BJ (cell line): ENCODE results near the gene CCDC73. TPM values are rescaled to one million over a fixed set of nuclear protein-coding genes. Genes with fewer than 3 reads are reported as not detected.

Experiments
- CTCF ChIA-PET: fragments of 350-600 bp; formaldehyde crosslinking; extraction: SDS; loops from one replicate; lab custom pipeline; 2021; ENCODE audit warnings: antibody characterized with exemption, inconsistent platforms; lab: Yijun Ruan, JAX
- POLR2A ChIA-PET: fragments of 300-600 bp; sonication (Branson Sonifier 250); formaldehyde crosslinking; extraction: SDS; loops from one replicate; lab custom pipeline; 2021; ENCODE audit warnings: antibody characterized with exemption; lab: Charles Lee
- DNase-seq: peaks from one replicate; pipeline ENCODE4 v3.0.0-alpha.2; 2011; ENCODE audit warnings: low read depth
- H3K27me3 ChIP-seq: 2 replicates; pipeline ENCODE4 v1.6.0; 2011; ENCODE audit warnings: low read length; ENCODE audit not compliant: control insufficient read depth, insufficient read depth
- H3K36me3 ChIP-seq: 2 replicates; pipeline ENCODE4 v1.5.1; 2011; ENCODE audit warnings: low read length; ENCODE audit not compliant: control insufficient read depth, insufficient read depth
- H3K4me3 ChIP-seq: 2 replicates; pipeline ENCODE4 v1.5.1; 2011; ENCODE audit warnings: low read depth, mild to moderate bottlenecking, control low read depth, low read length
- CTCF ChIP-seq: IDR thresholded peaks from 2 replicates; pipeline ENCODE4 v1.5.1; 2011; ENCODE audit warnings: low read depth, mild to moderate bottlenecking, control low read depth, inconsistent platforms, low read length, moderate library complexity; ENCODE audit not compliant: insufficient read depth
- polyA minus RNA-seq: library from RNA; depleted of rRNA, polyadenylated mRNA; stranded (reverse); fragments of >200 nt; gene quantifications from 2 replicates; pipeline ENCODE4 v1.2.3, GENCODE V29; 2011; rRNA and poly(A)+ RNA removed
- polyA plus RNA-seq: library from polyadenylated mRNA; depleted of rRNA; stranded (reverse); fragments of >200 nt; gene quantifications from 2 replicates; pipeline ENCODE4 v1.2.3, GENCODE V29; 2011; rRNA removed

CCDC73 gene
- not detected in 2 replicates for polyA plus RNA-seq
- not detected in 2 replicates for polyA minus RNA-seq

GRCh38 chr11:32794439-32794838 is at the start of gene CCDC73:
TSS of gene CCDC73 (minus strand) at chr11:32794662. CDS start at chr11:32760243, 34,419 bp downstream.
- CTCF ChIA-PET: interaction anchor here (0.6 to 7.3 kb wide), 4 partner anchors 10 to 472 kb away, joined by 3 to 57 read pairs (median 3); no protein-coding TSS in a partner anchor
- POLR2A ChIA-PET: no interaction called here
- DNase-seq: no peak

DNA sequence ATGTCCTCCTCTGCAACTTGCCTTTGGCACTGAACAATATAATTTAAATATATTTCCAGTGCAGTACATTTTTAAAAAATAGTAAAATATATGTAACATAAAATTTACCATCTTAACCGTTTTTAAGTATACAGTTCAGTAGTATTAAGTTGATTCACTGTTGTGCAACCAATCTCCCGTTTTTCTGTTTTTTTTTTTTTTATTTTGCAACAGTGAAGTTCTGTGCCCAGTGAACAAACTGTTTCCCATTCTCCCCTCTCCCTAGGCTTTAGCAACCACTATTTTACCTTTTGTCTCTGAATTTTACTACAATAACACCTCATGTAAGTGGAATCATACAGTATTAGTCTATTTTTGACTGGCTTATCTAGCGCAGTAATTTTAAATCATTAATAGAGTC is 49.1 kb upstream of the CCDC73 start:
- ChIA-PET POLR2A (no interaction called here), CTCF (interaction anchor here (1.5 kb wide), 1 partner anchor 17 kb away, joined by 4 read pairs; no protein-coding TSS in a partner anchor)
- no peak overlapping the region for H3K4me3 ChIP-seq
- DNase-seq: no peak
- no peaks in the 10 kb centered on the region for H3K36me3 ChIP-seq
- TF ChIP-seq CTCF: no peak
- no peaks in the 10 kb centered on the region for H3K27me3 ChIP-seq

More at GRCh38 chr11:32794439-32794838, at the start of gene CCDC73:
- H3K36me3 ChIP-seq: no peaks in the 10 kb centered on the region
- H3K4me3 ChIP-seq: no peak within 1 kb of the TSS
- H3K27me3 ChIP-seq: peaks cover 2% of the 10 kb centered on the region; the same call in 1 of the 2 replicates
- TF ChIP-seq CTCF: no peak

GRCh38 chr11:32840587-32840986 is 46.1 kb upstream of the CCDC73 start:
- ChIA-PET CTCF (interaction anchor here (0.7 to 1.5 kb wide), 2 partner anchors 27 to 222 kb away, joined by 4 read pairs; no protein-coding TSS in a partner anchor), POLR2A (no interaction called here)
- DNase-seq: no peak
- no peak for TF ChIP-seq CTCF
- no peaks in the 10 kb centered on the region for H3K27me3 ChIP-seq
- H3K36me3 ChIP-seq: no peaks in the 10 kb centered on the region
- H3K4me3 ChIP-seq: no peak overlapping the region

GRCh38 chr11:32839308-32839707 is 44.8 kb upstream of the CCDC73 start:
- CTCF ChIA-PET: interaction anchor here (0.8 kb wide), 1 partner anchor 227 kb away, joined by 5 read pairs; no protein-coding TSS in a partner anchor
- DNase-seq: no peak
- TF ChIP-seq CTCF: no peak
- H3K36me3 ChIP-seq: no peaks in the 10 kb centered on the region
- H3K4me3 ChIP-seq: no peak overlapping the region
- H3K27me3 ChIP-seq: no peaks in the 10 kb centered on the region
- POLR2A ChIA-PET: no interaction called here

DNA sequence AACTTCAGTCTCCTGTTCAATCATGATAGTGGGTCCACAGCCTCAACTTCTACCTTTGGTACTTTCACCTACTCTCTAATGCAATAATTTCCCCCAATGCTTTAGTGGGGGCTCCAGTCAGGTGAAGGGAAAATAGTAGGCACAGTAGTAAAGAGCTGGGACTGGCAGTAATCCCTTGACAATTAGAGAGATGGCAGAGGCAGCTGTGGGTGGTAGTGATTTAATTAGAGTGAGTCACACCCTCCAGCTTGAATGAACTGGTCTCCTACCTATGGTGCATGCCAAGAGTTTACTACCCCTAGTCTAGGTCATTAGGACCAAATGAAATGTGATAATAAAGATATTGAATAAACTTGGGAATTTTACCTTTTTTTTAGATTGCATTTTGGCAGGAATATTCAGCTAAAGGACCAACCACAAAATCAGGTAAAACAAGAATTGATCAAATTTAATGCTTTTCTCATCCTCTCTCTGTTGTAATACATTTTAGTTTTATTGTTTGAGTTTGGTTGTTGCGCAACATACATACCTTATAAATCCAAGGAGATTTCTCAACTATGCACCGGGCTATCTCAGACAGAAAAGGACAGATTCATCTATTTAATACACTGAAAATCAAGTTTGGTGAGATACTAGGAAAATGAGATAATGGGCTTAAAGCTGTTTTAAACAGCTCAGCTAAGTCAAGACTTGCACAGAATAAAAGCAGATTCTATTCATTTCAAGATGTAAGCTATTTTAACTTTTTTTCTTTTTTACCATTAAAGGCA is 44.2 kb upstream of the CCDC73 start:
- DNase-seq: no peak
- POLR2A ChIA-PET: no interaction called here

More for the DNA sequence above, 44.2 kb upstream of the CCDC73 start:
- Histone ChIP-seq H3K27me3 (no peaks in the 10 kb centered on the region), H3K36me3 (no peaks in the 10 kb centered on the region), H3K4me3 (no peak overlapping the region)
- CTCF ChIA-PET: interaction anchor here (0.8 kb wide), 1 partner anchor 227 kb away, joined by 5 read pairs; no protein-coding TSS in a partner anchor
- TF ChIP-seq CTCF: no peak
